Nephron (organoid): Measurements from ENCODE around the gene WDPCP.
A peak's percentile ranks its signal among the peaks of the same experiment; 100 is the strongest.

Experiments used
- H3K27ac Mint-ChIP-seq, 3 experiments: 2 replicates each; pipeline ENCODE4 v1.8.0; 2020; ENCODE audit warnings: mixed read lengths in 3 of 3, mild to moderate bottlenecking in 2 of 3, moderate library complexity in 1 of 3
- H3K27me3 Mint-ChIP-seq: 2 replicates; pipeline ENCODE4 v1.8.0; 2021; ENCODE audit warnings: low read depth, mild to moderate bottlenecking, moderate library complexity, mixed read lengths
- H3K36me3 Mint-ChIP-seq: 2 replicates; pipeline ENCODE4 v1.8.0; 2020; ENCODE audit warnings: low read depth, mixed read lengths
- H3K4me1 Mint-ChIP-seq: 2 replicates; pipeline ENCODE4 v1.8.0; 2020; ENCODE audit warnings: mixed read lengths
- H3K4me3 Mint-ChIP-seq, 3 experiments: 2 replicates each; pipeline ENCODE4 v1.8.0; 2020; ENCODE audit warnings: mild to moderate bottlenecking in 3 of 3, mixed read lengths in 3 of 3, moderate library complexity in 2 of 3
- H3K9me3 Mint-ChIP-seq: 2 replicates; pipeline ENCODE4 v1.8.0; 2020; ENCODE audit warnings: mixed read lengths
- CTCF ChIP-seq, 3 experiments: fragments of 200-600 bp; sonication (generic); IDR thresholded peaks; one replicate each; pipeline ENCODE4 v1.5.0; 2021; ENCODE audit warnings: antibody characterized with exemption in 3 of 3; ENCODE audit not compliant: unreplicated experiment in 3 of 3

Gene WDPCP

GRCh38 chr2:63622751-63623150, 34.5 kb upstream of the WDPCP start:
- no peak overlapping the region for H3K27ac Mint-ChIP-seq

GRCh38 chr2:63619328-63619727, 31.1 kb upstream of the WDPCP start:
- Mint-ChIP-seq H3K9me3 (peaks cover 12% of the 10 kb centered on the region), H3K27me3 (peaks cover 9% of the 10 kb centered on the region), H3K4me3 (no peak overlapping the region), H3K36me3 (no peaks in the 10 kb centered on the region), H3K4me1 (peaks cover under 1% of the 10 kb centered on the region), H3K27ac (no peak overlapping the region)
- no peak for TF ChIP-seq CTCF (IDR thresholded peaks at IDR 0.05; ENCODE audit: unreplicated experiment in 3 of 3)

More at GRCh38 chr2:63622751-63623150, 34.5 kb upstream of the WDPCP start:
- no peaks in the 10 kb centered on the region for H3K4me1 Mint-ChIP-seq
- H3K9me3 Mint-ChIP-seq = peaks cover 16% of the 10 kb centered on the region
- no peak overlapping the region for H3K4me3 Mint-ChIP-seq
- no peak for TF ChIP-seq CTCF (IDR thresholded peaks at IDR 0.05; ENCODE audit: unreplicated experiment in 3 of 3)
- H3K36me3 Mint-ChIP-seq = no peaks in the 10 kb centered on the region
- H3K27me3 Mint-ChIP-seq = peaks cover 9% of the 10 kb centered on the region

- Mint-ChIP-seq H3K9me3 (peaks cover 7% of the 10 kb centered on the region), H3K27ac (no peak overlapping the region), H3K4me3 (no peak overlapping the region), H3K36me3 (no peaks in the 10 kb centered on the region), H3K4me1 (peaks cover 5% of the 10 kb centered on the region), H3K27me3 (peaks cover 9% of the 10 kb centered on the region)
- TF ChIP-seq CTCF (IDR thresholded peaks at IDR 0.05; ENCODE audit: unreplicated experiment in 3 of 3) = no peak
These were observed 29.1 kb upstream of the WDPCP start for GRCh38 chr2:63617366-63617765.

GRCh38 chr2:63614983-63615945, 27.0 kb upstream of the WDPCP start:
- Mint-ChIP-seq H3K9me3 (peaks cover 2% of the 10 kb centered on the region), H3K4me3 (no peak overlapping the region), H3K27me3 (peaks cover 5% of the 10 kb centered on the region), H3K27ac (peak overlapping the region; percentile 31 to 67 (median 60)), H3K36me3 (no peaks in the 10 kb centered on the region), H3K4me1 (peaks cover 5% of the 10 kb centered on the region)
- TF ChIP-seq CTCF (IDR thresholded peaks at IDR 0.05; ENCODE audit: unreplicated experiment in 3 of 3) = no peak

GRCh38 chr2:63614448-63614968, 26.2 kb upstream of the WDPCP start:
- H3K36me3 Mint-ChIP-seq = no peaks in the 10 kb centered on the region
- TF ChIP-seq CTCF (IDR thresholded peaks at IDR 0.05; ENCODE audit: unreplicated experiment in 3 of 3) = no peak
- peaks cover 5% of the 10 kb centered on the region for H3K4me1 Mint-ChIP-seq
- peaks cover 2% of the 10 kb centered on the region for H3K27me3 Mint-ChIP-seq
- peak overlapping the region; percentile 31 to 67 (median 60) for H3K27ac Mint-ChIP-seq
- H3K9me3 Mint-ChIP-seq = peaks cover 2% of the 10 kb centered on the region
- H3K4me3 Mint-ChIP-seq = no peak overlapping the region
